HG03097 (cell line): ENCODE data around the gene RASD2.

Experiments
- ATAC-seq: cut with Tn5 transposase; IDR thresholded peaks from one replicate; pipeline ENCODE4 v1.9.1; 2021; ENCODE audit not compliant: unreplicated experiment, low FRiP score

The RASD2 gene

DNA sequence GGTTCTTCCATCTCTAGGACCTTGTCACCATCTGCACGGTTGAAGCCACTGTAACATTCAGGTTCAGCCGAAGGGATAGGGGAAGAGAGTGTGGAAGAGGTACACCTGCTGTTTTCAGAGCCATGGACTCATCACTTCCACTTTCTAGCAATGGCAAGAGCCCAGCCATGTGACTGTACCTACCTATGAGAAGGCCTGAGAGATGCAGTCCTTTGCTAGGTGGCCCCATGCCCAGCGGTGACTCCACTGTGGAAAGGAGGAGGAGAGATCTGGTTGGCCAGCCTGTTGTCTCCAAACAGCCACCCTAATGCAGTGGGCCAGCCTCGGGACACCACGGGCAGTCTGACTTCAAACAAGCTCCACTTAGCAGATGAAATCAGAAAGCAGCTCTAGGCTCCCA, 16.0 kb downstream of the RASD2 start:
- ATAC-seq = no peak

DNA sequence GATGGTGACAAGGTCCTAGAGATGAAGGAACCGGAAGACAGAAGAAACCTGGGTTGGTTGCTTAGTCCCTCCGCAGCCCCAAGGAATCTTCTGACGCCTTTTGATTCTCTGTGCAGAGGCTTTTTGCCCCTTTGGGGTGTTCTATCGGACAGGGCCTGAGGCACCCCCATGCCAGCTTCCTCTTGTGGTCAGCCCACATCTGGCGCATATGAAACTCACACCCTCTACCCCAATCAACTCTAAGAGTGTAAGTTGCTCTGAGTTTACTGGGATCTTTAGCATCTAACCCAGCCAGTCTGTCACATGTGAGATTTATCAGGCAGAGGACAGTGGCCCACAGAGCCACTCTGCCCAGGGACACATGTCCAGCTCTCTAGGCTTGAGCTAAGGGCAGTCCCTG, 17.4 kb downstream of the RASD2 start:
- ATAC-seq = no peak

- no peak for ATAC-seq
Measured at GRCh38 chr22:35558719-35559118, 18.1 kb downstream of the RASD2 start.

GRCh38 chr22:35559354-35560005, 18.8 kb downstream of the RASD2 start:
- ATAC-seq = no peak

- no peak for ATAC-seq
Measured at GRCh38 chr22:35560366-35560765, 19.7 kb downstream of the RASD2 start.

GRCh38 chr22:35560824-35561223, 20.2 kb downstream of the RASD2 start:
- ATAC-seq = no peak

- no peak for ATAC-seq
Measured at GRCh38 chr22:35561796-35562526, 21.3 kb downstream of the RASD2 start.

DNA sequence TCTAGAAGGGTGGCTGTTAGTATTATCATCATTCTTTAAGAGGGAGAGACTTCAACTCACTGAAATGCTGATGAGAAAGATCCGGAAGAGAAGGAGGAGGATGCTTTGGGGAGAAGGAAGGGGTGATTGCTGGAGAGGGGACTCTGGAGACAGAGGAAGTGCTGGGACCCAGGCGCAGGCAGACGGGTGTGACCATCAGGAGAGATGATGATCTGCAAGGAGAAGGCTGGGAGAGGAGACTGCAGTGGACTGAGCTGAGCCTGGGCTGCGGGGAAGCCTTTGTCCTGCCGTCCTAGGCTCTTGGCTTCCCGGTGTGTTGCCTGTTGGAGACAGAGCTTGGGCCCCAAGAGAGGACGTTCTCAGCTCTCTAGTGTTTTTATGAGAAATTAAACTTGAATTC, 22.6 kb downstream of the RASD2 start:
- ATAC-seq = no peak

GRCh38 chr22:35564975-35565867, 24.6 kb downstream of the RASD2 start:
- ATAC-seq = no peak

DNA sequence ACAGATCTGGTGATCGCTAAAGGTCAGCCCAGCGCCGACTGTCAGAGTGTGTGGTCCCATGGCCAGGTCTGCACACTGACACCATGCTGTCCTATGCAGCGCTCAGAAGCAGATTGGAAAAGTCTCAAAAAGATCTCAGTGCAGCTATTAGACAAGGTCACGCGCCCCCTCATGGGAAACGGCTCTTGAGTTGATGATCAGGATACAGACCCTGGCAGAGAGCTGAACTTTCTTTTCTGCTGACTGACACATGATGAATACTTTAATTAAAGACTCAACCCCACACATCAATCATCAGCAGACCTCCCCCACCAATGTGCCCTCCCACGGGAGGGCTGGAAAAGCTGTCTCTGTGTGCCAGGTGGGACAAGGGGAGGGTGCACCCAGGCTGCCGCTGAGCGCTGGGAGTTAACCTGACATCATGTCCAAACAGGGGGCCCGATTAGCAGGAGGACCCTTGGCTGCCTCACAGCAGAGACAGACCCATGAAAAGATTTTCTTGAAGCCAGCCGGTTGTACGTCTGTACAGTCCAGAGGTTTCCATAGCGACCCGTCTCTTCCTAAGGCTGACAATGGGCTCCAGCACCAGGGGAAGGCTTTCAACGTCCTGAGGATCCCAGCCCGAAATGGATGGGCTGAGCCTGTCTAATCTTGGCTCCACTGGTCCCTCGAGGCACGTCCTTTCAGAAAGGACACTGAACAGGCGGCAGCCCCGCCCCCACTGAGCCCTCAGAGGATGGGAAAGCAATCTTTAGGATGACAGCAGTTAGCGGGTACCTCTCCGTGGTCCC, 26.9 kb downstream of the RASD2 start:
- no peak for ATAC-seq

DNA sequence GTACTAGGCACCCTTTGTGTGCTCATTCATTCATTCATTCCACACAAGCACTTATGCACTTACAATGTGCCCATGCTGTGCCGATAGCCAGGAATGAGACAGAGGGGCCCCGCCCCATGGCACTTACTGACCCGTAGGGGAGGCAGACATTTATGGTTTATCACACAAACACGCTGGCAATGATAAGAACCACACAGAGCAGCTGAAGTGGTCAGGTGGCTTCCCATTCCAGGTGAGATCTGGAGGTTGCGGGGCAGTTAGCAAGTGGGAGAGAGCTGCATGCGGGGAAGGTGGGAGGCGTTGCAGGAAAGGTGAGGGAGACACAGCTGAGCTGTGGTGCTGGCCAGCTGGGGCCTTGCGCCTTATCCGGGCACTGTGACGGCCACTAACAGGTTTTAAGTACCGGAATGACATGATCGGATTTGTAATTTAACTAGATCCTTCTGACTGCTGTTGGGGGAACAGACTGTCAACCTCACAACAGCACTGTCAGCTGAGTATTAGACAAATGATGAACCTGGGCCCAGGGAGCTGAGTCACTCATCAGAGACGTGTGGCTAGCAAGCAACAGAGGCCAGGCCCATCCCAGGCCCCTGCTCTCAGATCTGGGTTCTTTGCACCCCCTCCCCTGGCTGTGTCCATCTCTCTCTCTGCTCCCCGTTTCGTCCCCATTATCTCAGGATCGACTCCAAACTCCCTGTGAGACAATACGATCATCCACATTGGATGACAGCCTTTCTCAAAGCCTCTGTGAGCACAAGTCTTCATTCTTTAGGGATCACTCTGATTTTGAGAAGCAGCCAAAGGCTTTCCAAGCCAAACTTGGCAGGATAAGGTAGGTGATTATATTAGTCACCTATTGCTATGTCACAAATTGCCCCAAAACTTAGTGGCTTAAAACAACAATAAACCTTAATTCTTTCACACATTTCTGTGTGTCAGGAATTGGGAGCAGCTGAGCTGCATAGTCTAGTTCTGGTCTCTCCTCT, 28.4 kb downstream of the RASD2 start:
- ATAC-seq = no peak

GRCh38 chr22:35569916-35570315, 29.3 kb downstream of the RASD2 start:
- no peak for ATAC-seq

DNA sequence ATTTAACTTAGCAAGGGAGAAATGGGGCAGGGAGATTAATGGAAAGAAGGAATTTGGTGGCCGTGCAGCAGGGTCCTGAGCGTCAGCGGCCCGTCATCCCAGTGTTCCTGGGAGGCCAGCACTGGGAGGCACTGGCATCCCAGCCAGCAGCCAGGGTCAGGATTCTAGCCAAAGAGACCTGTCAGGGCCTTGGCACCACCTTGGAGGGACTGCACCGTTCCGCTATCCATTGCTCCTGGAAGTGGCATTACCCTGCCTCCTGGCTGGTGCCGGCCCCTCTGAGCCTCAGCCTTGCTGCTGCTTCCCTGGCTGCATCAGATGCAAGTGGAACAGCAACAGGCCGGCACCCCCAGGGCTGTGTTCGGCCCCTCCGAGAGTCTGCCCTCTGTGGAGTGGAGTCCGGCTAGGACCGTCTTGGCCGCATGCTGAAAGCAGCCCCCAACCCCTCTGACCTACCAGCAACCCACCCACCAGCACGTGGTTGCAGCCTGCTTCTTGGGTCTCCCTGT, 30.1 kb downstream of the RASD2 start:
- no peak for ATAC-seq

DNA sequence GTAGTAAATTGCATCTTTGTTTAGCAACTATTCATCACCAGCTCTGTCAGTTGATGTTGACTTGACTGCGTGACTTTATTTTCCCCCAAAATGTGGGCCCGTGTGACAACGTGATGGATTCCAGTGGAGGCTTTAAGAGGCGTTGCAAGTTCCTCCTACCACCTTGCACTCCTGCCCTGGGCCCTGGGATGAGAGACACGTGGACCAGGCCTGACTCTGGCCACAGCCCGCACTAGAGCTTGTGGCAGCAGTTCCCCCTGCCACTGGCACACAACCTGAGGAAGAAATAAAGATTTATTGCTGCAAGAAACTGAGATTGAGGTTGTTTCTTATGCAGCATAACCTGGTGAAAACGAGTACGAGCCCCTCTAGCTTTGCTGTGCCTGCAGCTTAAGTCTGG, 31.9 kb downstream of the RASD2 start:
- no peak for ATAC-seq

DNA sequence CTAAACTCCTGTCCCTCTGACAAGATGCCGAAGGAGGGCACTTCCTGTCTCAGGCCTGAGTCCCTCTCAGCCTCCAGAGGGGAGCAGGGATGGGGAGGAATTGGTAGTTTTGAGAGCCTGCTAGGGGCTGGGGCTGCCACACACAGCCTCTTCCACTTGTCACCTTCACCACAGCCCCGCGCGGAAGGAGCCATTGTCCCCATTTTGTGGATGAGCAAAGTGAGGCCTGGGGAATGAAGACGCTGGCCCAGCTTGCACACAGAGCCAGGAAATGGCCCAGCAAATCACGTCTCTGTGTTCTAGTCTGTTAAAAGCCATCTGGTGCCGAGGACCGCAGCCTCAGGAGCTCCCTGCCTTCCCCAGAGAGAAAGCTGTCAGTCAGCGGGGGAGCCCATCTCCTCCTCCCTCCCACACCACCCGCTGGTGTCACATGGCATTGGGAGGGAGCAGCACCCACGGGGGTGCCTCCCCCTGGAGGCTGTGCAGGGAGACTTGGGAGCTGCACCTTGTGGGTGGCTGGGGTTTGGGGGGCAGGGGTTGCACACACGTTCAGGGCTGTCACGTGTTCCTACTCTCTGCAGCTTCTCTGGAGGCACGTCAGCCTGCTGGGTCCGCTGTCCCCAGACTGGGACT, 34.6 kb downstream of the RASD2 start:
- ATAC-seq = no peak

DNA sequence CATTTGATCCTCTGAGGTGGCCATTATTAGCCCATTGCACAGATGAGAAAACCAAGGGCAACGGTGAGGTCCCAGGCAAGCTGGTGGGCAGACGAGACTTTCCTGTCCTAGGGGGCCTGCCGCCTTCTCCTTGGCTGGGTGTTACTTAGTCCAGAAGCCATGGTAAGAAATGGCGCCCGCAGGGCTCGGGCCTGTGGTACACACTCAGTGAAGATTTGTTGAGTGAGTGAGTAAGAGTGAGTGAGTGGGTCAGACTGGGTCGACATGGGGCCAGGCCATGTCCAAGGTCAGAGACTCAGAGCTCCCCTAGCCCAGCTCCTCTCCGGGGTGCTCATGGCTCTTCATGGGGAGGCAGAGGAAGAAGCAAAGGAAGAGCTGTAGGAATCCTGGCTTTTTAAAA, 36.0 kb downstream of the RASD2 start:
- ATAC-seq = no peak

- no peak for ATAC-seq
Measured at GRCh38 chr22:35577799-35578659, 37.4 kb downstream of the RASD2 start.
